GM12878 (cell line): ENCODE measurements around the gene FBRSL1. TPM values are rescaled to one million over a fixed set of nuclear protein-coding genes. Genes with fewer than 3 reads are reported as not detected.
A peak's percentile ranks its signal among the peaks of the same experiment; 100 is the strongest.

ENCODE experiments used
- ATAC-seq: fragments of 200-7000 bp; cut with Tn5 transposase; 3 replicates; pipeline ENCODE4 v1.9.1; 2020; ENCODE audit warnings: mild to moderate bottlenecking, moderate library complexity
- BruUV-seq: library from RNA; stranded (reverse); fragments of 400-500 nt; replicated peaks from 2 replicates; lab custom pipeline; 2021; lab: Mats Ljungman, UMichigan
- CTCF ChIA-PET: fragments of 300-600 bp; sonication (Branson Sonifier 250); formaldehyde crosslinking; extraction: SDS; loops from one replicate; lab custom pipeline; 2021; ENCODE audit warnings: inconsistent platforms; lab: Yijun Ruan, JAX
- POLR2A ChIA-PET: fragments of 350-600 bp; formaldehyde crosslinking; extraction: SDS; loops from one replicate; lab custom pipeline; 2021; ENCODE audit warnings: inconsistent platforms; lab: Charles Lee
- RAD21 ChIA-PET: fragments of 300-600 bp; sonication (Branson Sonifier 250); formaldehyde crosslinking; loops from one replicate; lab custom pipeline; 2023; ENCODE audit warnings: antibody characterized with exemption; ENCODE audit not compliant: unreplicated experiment; lab: Charles Lee
- SMC1A ChIA-PET: fragments of 300-600 bp; sonication (Branson Sonifier 250); formaldehyde crosslinking; loops from one replicate; lab custom pipeline; 2023; ENCODE audit not compliant: unreplicated experiment, uncharacterized antibody; lab: Charles Lee
- DNase-seq: peaks from one replicate; pipeline ENCODE4 v3.0.0-alpha.2; 2011; ENCODE audit warnings: low read depth, low spot score
- FAIRE-seq: peaks from 3 replicates; lab custom pipeline; 2011; peaks lifted over from hg19 to GRCh38; lab: Jason Lieb, UNC
- H2AFZ ChIP-seq: 2 replicates; pipeline ENCODE4 v1.6.0; 2011; ENCODE audit warnings: low read depth, low read length, control low read depth; ENCODE audit not compliant: control insufficient read depth
- H3K27ac ChIP-seq: 2 replicates; pipeline ENCODE4 v1.5.1; 2011; ENCODE audit warnings: control low read depth; ENCODE audit not compliant: control insufficient read depth, insufficient read depth
- H3K27me3 ChIP-seq, 2 experiments: replicated peaks in 1 of 2; 2 replicates each; pipeline versions ENCODE4 v1.6.0 to v1.6.1; 2011; ENCODE audit warnings: low read length in 1 of 2; ENCODE audit not compliant: control insufficient read depth in 2 of 2, insufficient read depth in 2 of 2
- H3K36me3 ChIP-seq, 2 experiments: 2 replicates each; pipeline ENCODE4 v1.5.1; 2011; ENCODE audit warnings: low read length in 1 of 2; ENCODE audit not compliant: control insufficient read depth in 2 of 2, insufficient read depth in 2 of 2
- H3K4me1 ChIP-seq: 2 replicates; pipeline ENCODE4 v1.6.1; 2011; ENCODE audit warnings: mild to moderate bottlenecking, low read length, moderate library complexity, mixed read lengths; ENCODE audit not compliant: control insufficient read depth, insufficient read depth
- H3K4me2 ChIP-seq: 2 replicates; pipeline ENCODE4 v1.6.0; 2011; ENCODE audit warnings: control low read depth; ENCODE audit not compliant: control insufficient read depth, insufficient read depth
- H3K4me3 ChIP-seq: fragments of 200-600 bp; sonication (generic); 2 replicates; pipeline ENCODE4 v1.5.1; 2016
- H3K79me2 ChIP-seq: 2 replicates; pipeline ENCODE4 v1.6.0; 2011; ENCODE audit warnings: low read length; ENCODE audit not compliant: control insufficient read depth, insufficient read depth
- H3K9ac ChIP-seq: 2 replicates; pipeline ENCODE4 v1.8.0; 2011; ENCODE audit warnings: low read length, control low read depth, mixed read lengths; ENCODE audit not compliant: control insufficient read depth, insufficient read depth
- H3K9me3 ChIP-seq: replicated peaks from 3 replicates; pipeline ENCODE4 v1.5.1; 2011; ENCODE audit warnings: mild to moderate bottlenecking, low read length; ENCODE audit not compliant: control insufficient read depth, insufficient read depth
- H4K20me1 ChIP-seq: 2 replicates; pipeline ENCODE4 v1.6.0; 2011; ENCODE audit not compliant: control insufficient read depth, insufficient read depth
- NR2C2 ChIP-seq: IDR thresholded peaks from 2 replicates; pipeline ENCODE4 v1.6.1; 2011; ENCODE audit warnings: borderline replicate concordance, low read depth; ENCODE audit not compliant: control insufficient read depth, insufficient read length
- SMAD5 ChIP-seq: IDR thresholded peaks from 2 replicates; pipeline ENCODE4 v1.6.1; 2016; ENCODE audit warnings: antibody characterized with exemption, low read depth
- TARDBP ChIP-seq: IDR thresholded peaks from 2 replicates; pipeline ENCODE4 v1.6.1; 2016; ENCODE audit warnings: borderline replicate concordance
- WGBS: methylation state at CpG from one replicate; pipeline ENCODE4 v1.1.6; 2016; ENCODE audit warnings: low lambda C conversion rate; ENCODE audit not compliant: insufficient replicate concordance, insufficient coverage; ENCODE audit errors: missing lambda C conversion rate; 5-methylcytosine and 5-hydroxymethylcytosine counted together
- in situ Hi-C: fragments of 300-500 bp; cut with MboI; formaldehyde crosslinking; loops from 9 replicates; pipeline ENCODE4 v1.14.3; 2018; ENCODE audit warnings: mixed read lengths
- intact Hi-C: fragments of 100-400 bp; cut with micrococcal nuclease; formaldehyde crosslinking; loops from one replicate; pipeline ENCODE4 v1.14.2; 2022; ENCODE audit not compliant: unreplicated experiment
- polyA plus RNA-seq, 11 experiments: library from polyadenylated mRNA; depleted of rRNA in 4 of 11; unstranded in 6 of 11; stranded (reverse) in 5 of 11; fragments of >200 nt; fragmentation: Nextera tagmentation in 4 of 11; fragmentation: Illumina TruSeq in 1 of 11; extraction: Ambion mirVana in 4 of 11; extraction: Trizol in 1 of 11; gene quantifications; 1 replicate in 1 of 11; 2 replicates in 10 of 11; pipeline versions ENCODE4 v1.2.1 to v1.2.3, GENCODE V29; 2011 to 2016; ENCODE audit warnings: inconsistent platforms in 2 of 11, missing spikeins in 2 of 11, low read depth in 1 of 11
- total RNA-seq, 4 experiments: library from RNA; depleted of rRNA in 3 of 4; stranded (reverse); fragments of >200 nt in 3 of 4; fragmentation: Illumina TruSeq in 1 of 4; extraction: Trizol in 1 of 4; gene quantifications; 2 replicates each; pipeline versions ENCODE4 v1.2.1 to v1.2.3, GENCODE V29; 2013 to 2021
- TF ChIP-seq, protein P1 (sequence below): fragments of 450-650 bp; IDR thresholded peaks from 2 replicates; pipeline ENCODE4 v1.6.1; 2017; ENCODE audit warnings: borderline replicate concordance
- TF ChIP-seq, protein P2 (sequence below): IDR thresholded peaks from 2 replicates; pipeline ENCODE4 v1.6.1; 2012; ENCODE audit warnings: low read length, inconsistent platforms
- TF ChIP-seq, protein P3 (sequence below): fragments of 450-650 bp; IDR thresholded peaks from 2 replicates; pipeline ENCODE4 v1.6.1; 2016; ENCODE audit warnings: mild to moderate bottlenecking

The FBRSL1 gene
- total and polyA plus RNA-seq, 10 of the 15 experiments (the other 5 are each of a cell fraction or from before 2014, with no cell fraction given): 0.19 to 55.1 (median 4.1) TPM

DNA sequence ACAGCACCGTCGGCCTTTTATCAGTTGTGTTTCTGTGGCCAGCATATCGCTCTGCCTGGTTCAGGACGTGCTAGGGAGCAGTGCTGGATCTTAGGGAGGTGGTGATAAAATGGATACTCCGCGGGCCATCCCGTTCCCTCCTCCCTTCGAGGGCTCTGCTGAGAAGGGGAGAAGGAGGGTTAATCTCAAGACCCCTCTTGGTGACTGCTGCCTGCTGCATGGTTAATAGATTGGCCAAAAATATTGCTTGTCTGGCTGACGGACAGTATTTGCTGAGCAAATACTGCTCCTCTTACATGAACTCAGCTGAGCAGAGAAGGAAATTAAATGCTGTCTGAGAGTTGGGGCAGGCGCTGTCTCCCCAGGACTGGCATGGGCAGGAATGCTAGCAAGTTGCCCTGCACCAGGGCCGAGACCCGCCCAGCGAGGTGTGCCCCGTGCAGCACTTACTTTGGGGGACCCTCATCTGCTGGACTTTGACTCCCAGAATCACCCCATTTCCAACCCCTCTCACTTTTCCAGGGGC, 1.2 kb downstream of the FBRSL1 start (continued):
- TF ChIP-seq, protein P1, sequence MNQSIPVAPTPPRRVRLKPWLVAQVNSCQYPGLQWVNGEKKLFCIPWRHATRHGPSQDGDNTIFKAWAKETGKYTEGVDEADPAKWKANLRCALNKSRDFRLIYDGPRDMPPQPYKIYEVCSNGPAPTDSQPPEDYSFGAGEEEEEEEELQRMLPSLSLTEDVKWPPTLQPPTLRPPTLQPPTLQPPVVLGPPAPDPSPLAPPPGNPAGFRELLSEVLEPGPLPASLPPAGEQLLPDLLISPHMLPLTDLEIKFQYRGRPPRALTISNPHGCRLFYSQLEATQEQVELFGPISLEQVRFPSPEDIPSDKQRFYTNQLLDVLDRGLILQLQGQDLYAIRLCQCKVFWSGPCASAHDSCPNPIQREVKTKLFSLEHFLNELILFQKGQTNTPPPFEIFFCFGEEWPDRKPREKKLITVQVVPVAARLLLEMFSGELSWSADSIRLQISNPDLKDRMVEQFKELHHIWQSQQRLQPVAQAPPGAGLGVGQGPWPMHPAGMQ: no peak
- no peak for TF ChIP-seq NR2C2

DNA sequence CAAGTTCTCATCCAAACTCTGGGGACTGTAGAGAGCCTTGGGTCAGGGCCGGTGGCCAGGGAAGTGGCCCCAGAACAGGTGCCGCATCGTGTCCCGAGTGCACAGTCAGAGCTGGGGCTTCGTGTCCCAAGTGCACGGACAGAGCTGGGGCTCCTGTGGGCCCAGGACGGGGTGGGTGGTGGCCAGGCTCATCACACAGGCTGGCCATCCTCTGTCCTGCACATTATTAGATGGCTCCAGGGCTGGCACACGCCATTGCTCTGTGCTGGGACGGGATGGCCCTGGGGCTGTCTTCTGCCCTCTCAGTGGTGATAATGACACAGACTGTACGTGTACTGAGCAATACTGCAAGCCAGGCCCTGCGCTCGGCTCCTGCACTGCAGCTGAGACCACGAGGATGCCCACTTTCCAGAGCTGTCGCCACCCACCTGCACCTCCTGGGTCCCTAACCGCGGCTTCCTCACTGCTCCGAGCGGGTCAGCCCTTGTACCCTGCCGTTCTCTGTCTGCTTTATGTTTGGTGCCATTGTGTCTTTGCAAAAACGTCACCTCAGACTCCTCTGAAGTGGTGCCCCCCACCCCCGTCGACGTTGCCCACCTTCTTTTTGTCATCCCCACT, 1.9 kb downstream of the FBRSL1 start:
- H4K20me1 ChIP-seq: no peaks in the 10 kb centered on the region
- BruUV-seq: TSS peak; percentile 91
- peaks cover 55% of the 10 kb centered on the region for H3K79me2 ChIP-seq
- FAIRE-seq (no peak), DNase-seq (no peak), ATAC-seq (peak; percentile 4)
- peak overlapping the region; percentile 75 for H3K4me3 ChIP-seq
- H3K9me3 ChIP-seq: no peaks in the 10 kb centered on the region
- ChIA-PET CTCF (interaction anchor here (0.7 to 1.4 kb wide), 5 partner anchors 12 to 123 kb away, joined by 3 to 5 read pairs (median 3); no protein-coding TSS in a partner anchor), SMC1A (interaction anchor here (0.9 to 1.5 kb wide), 3 partner anchors 44 to 77 kb away, joined by 3 to 6 read pairs (median 3); no protein-coding TSS in a partner anchor), POLR2A (interaction anchor here (0.6 to 1.2 kb wide), 2 partner anchors 11 to 567 kb away, joined by 4 to 9 read pairs; no protein-coding TSS in a partner anchor), RAD21 (interaction anchor here (0.9 to 1.4 kb wide), 2 partner anchors 24 to 77 kb away, joined by 3 to 4 read pairs; no protein-coding TSS in a partner anchor)
- H3K4me1 ChIP-seq: peaks cover 45% of the 10 kb centered on the region
- in situ Hi-C loops: no loop called here
- peak overlapping the region; percentile 93 for H3K4me2 ChIP-seq
- H3K36me3 ChIP-seq: no peaks in the 10 kb centered on the region; a peak in 1 of 4 replicates
- peak overlapping the region; percentile 59 for H3K9ac ChIP-seq
- intact Hi-C loops: loop anchor here (1.0 kb wide), 1 partner anchor 43 kb away; no protein-coding TSS in a partner anchor
- H3K27ac ChIP-seq: peak overlapping the region; percentile 66
- TF ChIP-seq, protein P2, sequence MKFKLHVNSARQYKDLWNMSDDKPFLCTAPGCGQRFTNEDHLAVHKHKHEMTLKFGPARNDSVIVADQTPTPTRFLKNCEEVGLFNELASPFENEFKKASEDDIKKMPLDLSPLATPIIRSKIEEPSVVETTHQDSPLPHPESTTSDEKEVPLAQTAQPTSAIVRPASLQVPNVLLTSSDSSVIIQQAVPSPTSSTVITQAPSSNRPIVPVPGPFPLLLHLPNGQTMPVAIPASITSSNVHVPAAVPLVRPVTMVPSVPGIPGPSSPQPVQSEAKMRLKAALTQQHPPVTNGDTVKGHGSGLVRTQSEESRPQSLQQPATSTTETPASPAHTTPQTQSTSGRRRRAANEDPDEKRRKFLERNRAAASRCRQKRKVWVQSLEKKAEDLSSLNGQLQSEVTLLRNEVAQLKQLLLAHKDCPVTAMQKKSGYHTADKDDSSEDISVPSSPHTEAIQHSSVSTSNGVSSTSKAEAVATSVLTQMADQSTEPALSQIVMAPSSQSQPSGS: no peak
- TF ChIP-seq SMAD5: no peak
- TF ChIP-seq, protein P3, sequence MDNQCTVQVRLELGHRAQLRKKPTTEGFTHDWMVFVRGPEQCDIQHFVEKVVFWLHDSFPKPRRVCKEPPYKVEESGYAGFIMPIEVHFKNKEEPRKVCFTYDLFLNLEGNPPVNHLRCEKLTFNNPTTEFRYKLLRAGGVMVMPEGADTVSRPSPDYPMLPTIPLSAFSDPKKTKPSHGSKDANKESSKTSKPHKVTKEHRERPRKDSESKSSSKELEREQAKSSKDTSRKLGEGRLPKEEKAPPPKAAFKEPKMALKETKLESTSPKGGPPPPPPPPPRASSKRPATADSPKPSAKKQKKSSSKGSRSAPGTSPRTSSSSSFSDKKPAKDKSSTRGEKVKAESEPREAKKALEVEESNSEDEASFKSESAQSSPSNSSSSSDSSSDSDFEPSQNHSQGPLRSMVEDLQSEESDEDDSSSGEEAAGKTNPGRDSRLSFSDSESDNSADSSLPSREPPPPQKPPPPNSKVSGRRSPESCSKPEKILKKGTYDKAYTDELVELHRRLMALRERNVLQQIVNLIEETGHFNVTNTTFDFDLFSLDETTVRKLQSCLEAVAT: no peak
- TF ChIP-seq TARDBP: no peak
- H2AFZ ChIP-seq: no peak overlapping the region
- WGBS: 62% methylated on average over 23 of the region's 23 CpGs
- H3K27me3 ChIP-seq: no peaks in the 10 kb centered on the region
